ENCODE results near the gene BAZ1A.

The BAZ1A gene, protein sequence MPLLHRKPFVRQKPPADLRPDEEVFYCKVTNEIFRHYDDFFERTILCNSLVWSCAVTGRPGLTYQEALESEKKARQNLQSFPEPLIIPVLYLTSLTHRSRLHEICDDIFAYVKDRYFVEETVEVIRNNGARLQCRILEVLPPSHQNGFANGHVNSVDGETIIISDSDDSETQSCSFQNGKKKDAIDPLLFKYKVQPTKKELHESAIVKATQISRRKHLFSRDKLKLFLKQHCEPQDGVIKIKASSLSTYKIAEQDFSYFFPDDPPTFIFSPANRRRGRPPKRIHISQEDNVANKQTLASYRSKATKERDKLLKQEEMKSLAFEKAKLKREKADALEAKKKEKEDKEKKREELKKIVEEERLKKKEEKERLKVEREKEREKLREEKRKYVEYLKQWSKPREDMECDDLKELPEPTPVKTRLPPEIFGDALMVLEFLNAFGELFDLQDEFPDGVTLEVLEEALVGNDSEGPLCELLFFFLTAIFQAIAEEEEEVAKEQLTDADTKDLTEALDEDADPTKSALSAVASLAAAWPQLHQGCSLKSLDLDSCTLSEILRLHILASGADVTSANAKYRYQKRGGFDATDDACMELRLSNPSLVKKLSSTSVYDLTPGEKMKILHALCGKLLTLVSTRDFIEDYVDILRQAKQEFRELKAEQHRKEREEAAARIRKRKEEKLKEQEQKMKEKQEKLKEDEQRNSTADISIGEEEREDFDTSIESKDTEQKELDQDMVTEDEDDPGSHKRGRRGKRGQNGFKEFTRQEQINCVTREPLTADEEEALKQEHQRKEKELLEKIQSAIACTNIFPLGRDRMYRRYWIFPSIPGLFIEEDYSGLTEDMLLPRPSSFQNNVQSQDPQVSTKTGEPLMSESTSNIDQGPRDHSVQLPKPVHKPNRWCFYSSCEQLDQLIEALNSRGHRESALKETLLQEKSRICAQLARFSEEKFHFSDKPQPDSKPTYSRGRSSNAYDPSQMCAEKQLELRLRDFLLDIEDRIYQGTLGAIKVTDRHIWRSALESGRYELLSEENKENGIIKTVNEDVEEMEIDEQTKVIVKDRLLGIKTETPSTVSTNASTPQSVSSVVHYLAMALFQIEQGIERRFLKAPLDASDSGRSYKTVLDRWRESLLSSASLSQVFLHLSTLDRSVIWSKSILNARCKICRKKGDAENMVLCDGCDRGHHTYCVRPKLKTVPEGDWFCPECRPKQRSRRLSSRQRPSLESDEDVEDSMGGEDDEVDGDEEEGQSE (N-terminal part only)

DNA sequence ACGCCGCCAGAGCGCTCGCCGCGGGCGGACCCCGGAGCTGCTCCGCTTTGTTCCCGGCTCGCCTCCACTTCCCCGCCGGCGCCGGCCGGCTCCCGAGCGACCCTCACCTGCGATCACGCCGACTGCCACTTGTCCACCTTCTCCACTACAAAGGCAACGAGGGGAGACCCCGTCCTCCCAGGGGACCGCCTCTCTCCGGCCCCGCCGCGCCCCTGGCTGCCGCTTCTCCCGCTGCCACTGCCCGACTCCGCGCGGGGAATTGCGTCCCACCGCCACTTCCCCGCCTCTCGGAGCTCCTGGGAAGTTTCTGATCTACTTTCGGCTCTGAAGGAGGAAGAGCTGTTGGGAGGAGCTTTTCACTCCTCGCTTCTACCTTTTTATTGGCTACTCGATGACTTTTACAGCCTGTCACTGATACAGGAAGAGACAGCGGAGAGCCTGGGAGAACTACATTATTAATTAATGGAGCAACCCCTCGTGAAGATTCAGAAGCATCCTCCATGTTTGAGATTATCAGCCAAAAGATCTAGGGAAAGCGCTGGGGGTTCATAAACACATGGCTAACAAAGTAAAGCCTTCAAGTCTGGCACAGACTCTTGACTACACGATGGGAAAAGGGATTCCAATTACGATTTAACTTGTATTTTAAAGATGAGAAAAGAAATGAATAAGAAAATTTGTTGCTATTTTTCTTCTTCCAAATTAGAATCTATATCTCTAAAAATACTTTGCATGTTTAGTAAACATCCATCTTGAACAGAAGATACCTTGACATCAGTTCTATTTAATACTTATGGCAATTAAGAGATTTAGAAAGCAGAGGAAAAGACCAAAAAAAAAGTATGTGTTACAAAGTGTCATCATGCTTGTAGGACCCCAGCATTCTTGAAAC lies at the start of gene BAZ1A:
Gene BAZ1A (minus strand): TSS at position 330 of the 892 bp plus-strand sequence. CDS start 756 bp downstream, outside the sequence.
- peak in 1 of 2 donors; percentile 17 for DNase-seq (ENCODE audit: low read depth in 1 of 2, low spot score in 1 of 2)

DNA sequence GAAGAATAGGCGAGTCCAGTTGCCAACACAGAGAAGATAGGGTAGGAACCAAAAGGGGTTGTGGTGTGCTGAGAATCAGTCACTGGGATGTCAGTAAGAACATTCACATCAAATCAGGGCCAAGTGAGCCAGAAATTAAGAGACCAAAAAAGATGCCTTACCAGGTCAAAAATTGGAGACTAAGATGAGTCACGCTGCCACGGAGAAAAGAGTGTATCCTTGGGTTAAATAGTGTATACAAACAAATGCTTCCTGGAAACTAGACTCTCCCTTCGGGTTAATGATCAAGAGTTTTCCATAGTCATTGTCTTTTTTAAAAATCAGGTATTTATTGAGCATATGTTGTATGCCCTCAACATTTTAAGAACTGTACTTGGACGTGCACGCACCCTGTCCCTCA lies 45.2 kb upstream of the BAZ1A start:
- no peak for DNase-seq (ENCODE audit: low read depth in 1 of 2, low spot score in 1 of 2)

DNA sequence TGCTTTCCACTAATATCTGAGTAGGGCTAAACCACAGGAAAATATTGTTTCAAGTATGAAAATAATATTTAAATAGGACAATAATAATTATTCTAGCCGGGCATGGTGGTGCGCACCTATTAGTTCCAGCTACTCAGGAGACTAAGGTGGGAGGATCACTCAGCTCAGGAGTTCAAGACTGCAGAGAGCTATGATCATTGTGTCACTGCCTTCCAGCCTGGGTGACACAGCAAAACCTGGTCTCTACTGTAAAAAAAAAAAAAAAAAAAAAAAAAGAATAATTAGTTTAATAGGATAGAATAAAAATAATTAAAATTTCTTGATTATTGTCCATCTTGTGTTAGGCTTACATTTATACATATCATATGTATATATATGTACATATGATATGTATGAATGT lies 38.5 kb upstream of the BAZ1A start:
- DNase-seq (ENCODE audit: low read depth in 1 of 2, low spot score in 1 of 2), result no peak

DNA sequence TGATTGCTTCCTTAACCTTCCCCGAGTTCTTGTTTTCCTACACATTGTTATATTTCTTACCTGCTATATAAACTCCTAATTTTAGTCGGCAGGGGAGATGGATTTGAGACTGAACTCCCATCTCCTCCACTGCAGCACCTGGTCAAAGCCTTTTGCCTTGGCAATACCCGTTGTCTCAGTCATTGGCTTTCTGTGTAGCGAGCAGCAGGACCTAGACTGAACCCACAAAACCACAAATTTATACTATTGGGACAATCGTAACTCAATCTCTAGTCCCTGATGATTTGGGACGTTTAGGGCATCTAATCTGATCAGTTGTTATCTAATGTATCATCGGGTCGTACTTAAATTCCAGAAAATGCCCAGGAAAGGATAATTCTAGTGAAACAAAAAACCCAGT lies 37.8 kb upstream of the BAZ1A start:
- no peak for DNase-seq (ENCODE audit: low read depth in 1 of 2, low spot score in 1 of 2)

DNA sequence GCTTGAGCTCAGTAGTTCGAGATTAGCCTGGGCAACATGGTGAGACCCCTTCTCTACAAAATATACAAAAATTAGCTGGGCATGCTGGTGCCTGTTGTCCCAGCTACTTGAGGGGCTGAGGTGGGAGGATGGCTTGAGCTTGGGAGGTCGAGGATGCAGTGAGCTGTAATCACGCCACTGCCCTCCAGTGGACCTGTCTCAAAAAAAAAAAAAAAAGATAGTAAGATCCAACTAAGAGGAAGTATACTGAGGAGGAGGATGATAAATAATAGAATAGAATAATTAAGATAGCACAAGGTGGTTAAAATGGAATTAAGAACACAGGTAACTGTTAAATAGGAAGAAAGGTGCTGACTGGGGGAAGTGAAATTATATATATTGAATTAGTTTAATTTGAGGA lies 37.0 kb upstream of the BAZ1A start:
- no peak for DNase-seq (ENCODE audit: low read depth in 1 of 2, low spot score in 1 of 2)

DNA sequence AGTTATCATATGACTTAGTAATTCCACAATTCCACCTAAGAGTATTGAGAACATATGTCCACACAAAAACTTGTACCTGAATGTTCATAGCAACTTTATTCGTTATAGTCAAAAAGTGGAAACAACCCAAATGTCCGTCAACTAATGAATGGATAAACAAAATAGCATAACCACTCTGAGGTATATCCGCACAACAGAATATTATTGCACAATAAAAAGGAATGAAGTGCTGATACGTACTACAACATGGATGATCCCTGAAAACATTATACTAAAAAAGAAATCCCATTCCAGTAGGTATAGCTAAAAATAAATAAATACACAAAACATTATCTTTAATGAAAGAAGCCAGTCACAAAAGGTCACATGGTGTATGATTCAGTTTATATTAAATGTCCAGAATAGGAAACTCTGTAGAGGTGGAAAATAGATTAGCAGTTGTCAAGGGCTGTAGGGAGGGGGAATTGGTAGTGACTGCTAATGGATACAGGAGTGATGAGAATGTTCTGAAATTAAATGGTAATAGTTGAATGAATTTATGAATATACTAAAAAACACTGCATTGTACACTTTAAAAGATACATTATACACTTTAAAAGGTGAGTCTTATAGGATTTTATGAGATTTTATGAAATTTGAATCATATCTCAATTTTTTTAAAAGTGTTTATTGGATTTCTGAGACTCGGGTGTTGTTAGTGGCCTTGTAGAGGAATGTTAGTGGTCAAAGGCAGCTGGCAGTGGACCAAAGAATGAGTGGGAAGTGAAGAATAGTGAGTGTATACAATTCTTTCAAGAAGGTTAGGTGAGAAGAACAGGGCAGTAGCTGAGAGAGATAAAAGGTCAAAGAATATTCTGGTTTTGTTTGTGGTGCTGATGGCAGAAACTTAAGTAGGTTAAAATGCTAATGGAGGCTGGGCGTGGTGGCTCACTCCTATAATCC lies 36.3 kb upstream of the BAZ1A start:
- DNase-seq (ENCODE audit: low read depth in 1 of 2, low spot score in 1 of 2), result no peak

DNA sequence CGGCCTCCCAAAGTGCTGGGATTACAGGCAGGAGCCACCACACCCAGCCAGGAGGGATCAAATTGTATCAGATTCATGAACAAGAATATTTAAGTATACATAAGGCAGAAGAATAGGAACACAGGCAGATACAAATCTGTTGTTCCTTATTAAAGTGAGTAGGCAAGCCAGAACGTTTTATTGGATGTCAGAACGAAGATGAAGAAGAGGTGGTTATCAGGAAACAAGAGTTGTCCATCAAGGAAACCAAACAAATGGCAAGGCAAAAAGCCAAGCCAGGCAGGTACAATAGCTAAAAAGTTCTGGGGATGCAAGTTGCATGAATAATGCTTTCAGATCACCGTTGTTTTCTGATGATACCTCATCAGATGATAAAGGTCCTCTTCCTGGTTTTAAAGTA lies 31.1 kb upstream of the BAZ1A start:
- no peak for DNase-seq (ENCODE audit: low read depth in 1 of 2, low spot score in 1 of 2)

DNA sequence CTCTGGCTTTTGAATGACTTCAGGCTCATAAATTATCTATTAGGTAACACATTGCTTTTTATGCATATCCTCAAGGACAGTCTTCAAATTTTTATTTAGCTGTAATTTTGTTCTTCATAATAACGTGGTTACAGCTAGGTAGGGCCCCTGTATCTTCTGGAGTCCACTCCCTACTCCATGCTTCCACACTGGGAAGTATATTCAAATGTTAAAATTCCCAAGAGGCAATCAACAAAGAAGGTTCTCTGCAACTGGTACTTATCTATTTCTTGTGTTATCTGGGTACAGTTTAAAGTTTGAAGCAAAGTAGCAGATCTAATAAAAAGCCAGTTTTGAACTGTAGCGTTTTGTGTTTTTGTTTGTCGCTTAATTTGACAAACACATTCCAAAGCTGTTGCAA lies 20.1 kb upstream of the BAZ1A start:
- no peak for DNase-seq (ENCODE audit: low read depth in 1 of 2, low spot score in 1 of 2)

DNA sequence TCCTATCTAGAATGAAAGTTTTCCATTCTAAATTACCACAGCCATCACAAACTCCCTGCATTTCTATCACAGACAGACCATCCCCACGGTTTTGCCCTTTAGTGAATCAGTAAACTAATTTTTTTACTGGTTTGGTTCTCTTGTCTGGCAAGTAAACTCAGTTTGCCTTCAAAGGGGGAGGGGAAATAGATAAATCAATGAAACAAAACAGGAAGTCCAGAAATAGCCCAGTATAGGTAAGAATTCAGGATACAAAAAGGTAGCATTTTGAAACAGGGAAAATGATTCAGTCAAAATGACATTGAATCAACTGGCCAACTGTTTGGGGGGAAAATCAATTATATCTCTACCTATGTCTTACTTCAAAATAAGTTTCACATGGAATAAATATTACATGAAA lies 15.8 kb upstream of the BAZ1A start:
- no peak for DNase-seq (ENCODE audit: low read depth in 1 of 2, low spot score in 1 of 2)

DNA sequence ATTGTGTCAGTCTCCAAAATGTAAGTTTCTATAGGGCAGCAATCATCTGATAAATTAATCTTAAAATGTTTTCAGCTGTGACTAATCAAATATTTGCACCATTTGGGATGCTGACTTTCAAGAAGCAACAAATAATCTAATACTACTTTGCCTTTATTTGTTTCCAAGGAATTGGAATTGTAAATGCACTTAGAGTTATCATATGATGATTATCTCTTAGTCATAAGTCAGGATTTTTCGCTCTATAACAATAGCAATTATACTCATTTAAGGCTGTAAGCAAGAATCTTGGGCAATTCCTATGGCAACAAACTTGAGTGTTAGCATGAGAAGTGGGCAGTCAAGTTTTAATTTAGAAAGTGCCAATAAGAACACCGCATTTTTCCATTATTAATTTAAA lies 13.0 kb upstream of the BAZ1A start:
- DNase-seq (ENCODE audit: low read depth in 1 of 2, low spot score in 1 of 2), result no peak

DNA sequence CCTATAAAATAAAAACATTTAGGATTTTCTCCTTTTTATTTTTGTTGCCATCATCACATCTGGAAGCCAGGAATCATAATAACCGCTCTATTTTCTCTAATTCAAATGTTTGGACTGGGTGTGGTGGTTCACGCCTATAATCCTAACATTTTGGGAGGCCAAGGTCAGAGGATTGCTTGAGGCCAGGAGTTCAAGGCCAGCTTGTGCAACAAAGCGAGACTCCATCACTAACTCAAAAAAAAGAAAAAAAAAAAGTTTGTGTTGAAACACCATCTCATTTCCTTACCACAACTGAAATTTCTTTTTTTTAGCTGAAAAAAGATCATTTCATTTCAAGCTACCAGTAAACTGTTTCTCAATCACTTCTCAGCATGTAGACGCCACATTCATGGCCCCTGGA lies 8.8 kb upstream of the BAZ1A start:
- DNase-seq (ENCODE audit: low read depth in 1 of 2, low spot score in 1 of 2), result no peak

DNA sequence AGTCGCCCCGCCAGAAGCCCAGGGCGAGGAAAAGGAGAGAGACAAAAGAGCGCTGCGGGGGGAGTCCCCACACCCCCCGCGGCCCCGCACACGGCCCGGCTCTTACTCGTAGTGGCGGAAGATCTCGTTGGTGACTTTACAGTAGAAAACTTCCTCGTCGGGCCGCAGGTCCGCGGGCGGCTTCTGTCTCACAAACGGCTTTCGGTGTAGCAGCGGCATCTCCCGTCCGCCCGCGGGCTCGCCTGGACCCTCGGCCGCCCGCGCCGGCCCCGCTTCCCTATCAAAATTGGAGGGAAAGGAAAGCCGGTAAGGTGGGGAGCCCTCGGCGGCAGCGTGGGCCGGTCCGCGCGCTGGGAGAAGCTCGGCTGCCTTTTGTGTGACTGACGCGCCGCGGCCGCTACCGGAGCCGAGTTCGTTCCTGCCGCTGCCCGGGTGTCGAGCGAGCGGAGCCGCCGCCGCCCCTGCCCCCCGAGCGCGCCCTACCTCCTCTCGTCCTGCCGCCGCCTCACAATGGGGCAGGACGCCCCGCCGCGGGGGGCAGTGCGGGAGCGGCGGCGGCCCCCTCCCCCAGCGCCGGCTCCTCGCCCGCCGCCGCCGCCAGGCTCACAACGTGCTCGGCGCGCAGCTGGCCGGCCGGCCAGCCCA lies 652 bp downstream of the BAZ1A start:
- peak; percentile 20 to 37 for DNase-seq (ENCODE audit: low read depth in 1 of 2, low spot score in 1 of 2)

DNA sequence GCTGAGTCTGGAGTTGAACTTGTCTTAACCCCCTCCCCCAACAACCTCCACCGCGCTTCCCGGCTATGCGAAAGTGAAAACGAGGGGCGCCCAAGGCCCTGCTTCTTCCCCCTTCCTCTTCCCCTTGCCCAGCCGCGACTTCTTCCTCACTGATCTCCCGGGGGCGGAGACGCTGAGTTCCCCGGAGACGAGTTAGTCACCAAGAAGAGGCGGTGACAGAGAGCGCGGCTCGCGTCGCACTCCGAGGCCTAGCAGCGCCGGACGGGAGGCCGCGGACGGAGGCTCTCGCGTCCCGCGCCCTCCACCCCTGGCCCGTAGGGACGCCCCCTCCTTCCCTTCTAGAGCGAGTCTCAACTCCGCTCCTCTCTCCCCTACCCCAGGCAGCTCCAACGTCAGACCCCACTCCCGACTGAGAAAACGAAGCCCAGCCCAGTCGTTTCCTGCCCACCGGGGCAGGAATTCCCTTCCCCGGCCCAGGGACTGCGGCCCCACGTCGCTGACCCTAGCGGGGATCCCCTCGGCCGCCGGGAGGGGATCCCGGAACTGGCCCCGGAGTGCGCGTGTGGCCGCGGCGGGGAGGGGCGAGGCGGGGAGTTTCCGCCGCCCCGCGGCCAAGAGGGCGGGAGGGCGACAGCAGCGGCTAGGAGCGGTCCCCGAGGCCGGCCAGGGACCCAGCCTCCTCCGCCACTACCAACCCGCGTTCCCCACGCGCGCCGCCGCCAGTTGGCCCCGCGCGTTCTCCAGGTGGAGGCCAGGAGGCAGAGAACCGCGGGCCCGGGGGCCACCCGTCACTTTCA lies 1.4 kb downstream of the BAZ1A start:
- DNase-seq (ENCODE audit: low read depth in 1 of 2, low spot score in 1 of 2), result peak; percentile 60 to 73

DNA sequence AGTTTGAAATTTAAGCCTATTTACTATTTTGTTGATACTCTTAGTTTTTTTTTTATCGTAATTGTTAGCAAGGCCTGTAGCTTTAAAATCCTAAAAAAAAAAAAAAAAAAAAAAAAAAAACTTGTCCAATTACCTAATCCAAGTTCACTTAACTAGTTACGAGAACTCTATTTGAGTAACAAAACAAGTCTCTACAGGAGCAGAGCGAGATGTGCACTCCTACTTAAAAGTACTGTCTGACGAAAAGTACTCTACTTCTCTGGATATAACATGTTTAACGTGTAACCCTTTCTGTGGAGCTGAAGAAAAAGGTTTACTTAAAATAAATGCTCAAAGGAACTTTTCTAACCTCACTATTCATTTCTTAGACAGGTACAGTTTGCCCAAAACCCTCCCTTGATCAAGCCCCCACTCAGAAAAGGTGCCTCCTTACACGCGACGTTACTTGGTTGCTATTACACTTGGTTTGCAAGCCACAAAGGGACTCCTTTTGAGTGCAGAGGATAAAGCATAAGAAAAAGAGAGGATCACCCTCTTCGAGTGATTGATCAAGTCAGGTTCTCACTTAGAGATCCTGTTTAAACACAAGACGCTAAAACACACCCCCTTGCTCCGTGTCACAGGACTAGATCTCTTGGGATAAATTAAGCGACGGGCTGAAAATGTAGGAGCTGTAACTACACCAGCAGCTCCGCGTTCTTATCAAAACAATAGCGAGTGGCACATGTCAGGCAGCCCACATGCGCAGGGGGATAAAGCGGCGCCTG lies 2.2 kb downstream of the BAZ1A start:
- DNase-seq (ENCODE audit: low read depth in 1 of 2, low spot score in 1 of 2), result no peak

DNA sequence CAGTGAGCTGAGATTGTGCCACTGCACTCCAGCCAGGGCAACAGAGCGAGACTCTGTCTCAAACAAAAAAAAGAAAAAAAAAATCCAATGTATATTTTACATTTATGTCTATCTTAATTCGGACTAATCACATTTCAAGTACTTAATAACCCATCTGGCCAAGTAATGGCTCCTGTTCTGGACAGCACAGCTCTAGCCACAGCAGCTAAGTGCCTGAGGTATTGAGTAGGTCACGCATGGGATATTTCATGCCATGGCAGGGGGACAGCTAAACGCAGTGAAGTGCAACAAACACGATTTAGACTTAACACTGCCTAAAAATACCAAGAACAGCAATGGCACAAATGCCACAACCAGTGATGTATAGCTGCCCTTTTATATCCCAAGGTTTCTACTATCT lies 8.0 kb downstream of the BAZ1A start:
- no peak for DNase-seq (ENCODE audit: low read depth in 1 of 2, low spot score in 1 of 2)

DNA sequence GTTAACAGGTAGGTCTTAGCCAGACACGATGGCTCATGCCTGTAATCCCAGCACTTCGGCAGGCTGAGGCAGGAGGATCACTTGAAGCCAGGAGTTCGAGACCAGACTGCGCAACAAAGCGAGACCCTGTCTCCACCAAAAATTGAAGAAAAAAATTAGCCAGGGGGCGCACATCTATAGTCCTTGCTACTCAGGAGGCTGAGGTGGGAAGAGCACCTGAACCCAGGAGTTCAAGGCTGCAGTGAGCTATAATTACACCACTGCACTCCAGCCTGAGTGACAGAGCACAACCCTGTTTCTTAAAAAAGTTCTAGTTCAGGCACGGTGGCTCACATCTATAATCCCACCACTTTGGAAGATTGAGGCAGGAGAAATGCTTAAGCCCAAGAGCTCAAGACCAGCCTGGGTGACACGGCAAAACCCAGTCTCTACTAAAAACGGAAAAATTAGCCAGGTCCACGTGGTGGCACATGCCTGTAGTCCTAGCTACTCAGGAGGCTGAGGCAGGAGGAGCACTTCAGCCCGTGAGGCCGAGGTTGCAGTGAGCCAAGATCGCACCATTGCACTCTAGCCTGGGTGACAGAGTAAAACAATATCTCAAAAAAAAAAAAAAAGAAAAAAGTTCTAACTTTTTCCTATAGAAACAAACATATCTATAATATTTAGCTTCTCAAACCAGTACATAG lies 9.1 kb downstream of the BAZ1A start:
- DNase-seq (ENCODE audit: low read depth in 1 of 2, low spot score in 1 of 2), result no peak

DNA sequence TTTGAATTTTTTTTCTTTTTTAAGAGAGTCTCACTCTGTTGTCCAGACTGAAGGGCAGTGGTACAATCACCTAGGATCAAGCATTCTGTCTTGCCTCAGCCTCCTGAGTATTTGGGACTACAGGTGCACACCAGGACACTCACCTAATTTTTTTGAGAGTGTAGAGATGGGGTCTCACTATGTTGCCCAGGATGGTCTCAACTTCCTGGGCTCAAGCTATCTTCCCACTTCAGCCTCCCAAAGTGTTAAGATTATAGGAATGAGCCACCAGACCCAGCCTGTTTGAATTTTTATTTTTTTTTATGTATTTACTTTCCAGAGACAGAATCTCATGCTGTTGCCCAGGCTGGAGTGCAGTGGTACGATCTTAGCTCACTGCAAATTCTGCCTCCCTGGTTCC lies 11.3 kb downstream of the BAZ1A start:
- no peak for DNase-seq (ENCODE audit: low read depth in 1 of 2, low spot score in 1 of 2)
